Endodermal cell (in vitro differentiated cells): ENCODE data around the gene CSNK1G3. TPM values are rescaled to one million over a fixed set of nuclear protein-coding genes. Genes with fewer than 3 reads are reported as not detected.

ENCODE experiments used
- DNase-seq: peaks from one replicate; pipeline ENCODE4 v3.0.0-alpha.2; 2017
- H3K27ac ChIP-seq: 2 replicates; pipeline ENCODE4 v1.5.1; 2013; ENCODE audit warnings: mild to moderate bottlenecking, low read depth, low read length, moderate library complexity
- H3K27me3 ChIP-seq: 2 replicates; pipeline ENCODE4 v1.6.1; 2013; ENCODE audit warnings: mild to moderate bottlenecking, low read length, moderate library complexity; ENCODE audit not compliant: insufficient read depth, control insufficient read depth, poor library complexity, severe bottlenecking
- H3K36me3 ChIP-seq: 2 replicates; pipeline ENCODE4 v1.7.0; 2013; ENCODE audit warnings: mild to moderate bottlenecking, low read length, moderate library complexity; ENCODE audit not compliant: control insufficient read depth, insufficient read depth
- H3K4me1 ChIP-seq: one replicate; pipeline ENCODE4 v1.7.0; 2013; ENCODE audit warnings: low read length; ENCODE audit not compliant: control insufficient read depth, insufficient read depth
- H3K4me3 ChIP-seq: 2 replicates; pipeline ENCODE4 v1.5.1; 2013; ENCODE audit warnings: mild to moderate bottlenecking, low read length, moderate library complexity
- H3K9ac ChIP-seq: 2 replicates; pipeline ENCODE4 v1.6.1; 2013; ENCODE audit warnings: mild to moderate bottlenecking, low read length, moderate library complexity; ENCODE audit not compliant: poor library complexity, severe bottlenecking; ENCODE audit errors: extremely low read depth
- H3K9me3 ChIP-seq: 2 replicates; pipeline ENCODE4 v1.6.1; 2013; ENCODE audit warnings: mild to moderate bottlenecking, low read length, moderate library complexity; ENCODE audit not compliant: control insufficient read depth
- H3K27ac Mint-ChIP-seq: 2 replicates; pipeline ENCODE4 v1.8.0; 2020; ENCODE audit warnings: mixed read lengths
- H3K27me3 Mint-ChIP-seq: 2 replicates; pipeline ENCODE4 v1.8.0; 2021; ENCODE audit warnings: mild to moderate bottlenecking, mixed read lengths; ENCODE audit not compliant: insufficient read depth
- H3K36me3 Mint-ChIP-seq: 2 replicates; pipeline ENCODE4 v1.8.0; 2020; ENCODE audit warnings: low read depth, mixed read lengths
- H3K4me1 Mint-ChIP-seq: 2 replicates; pipeline ENCODE4 v1.8.0; 2020; ENCODE audit warnings: mixed read lengths
- H3K4me3 Mint-ChIP-seq: 2 replicates; pipeline ENCODE4 v1.8.0; 2020; ENCODE audit warnings: mild to moderate bottlenecking, moderate library complexity, mixed read lengths
- H3K9me3 Mint-ChIP-seq: 2 replicates; pipeline ENCODE4 v1.8.0; 2020; ENCODE audit warnings: mild to moderate bottlenecking, mixed read lengths
- CTCF ChIP-seq: fragments of 200-600 bp; sonication (generic); conservative IDR thresholded peaks from 2 replicates; pipeline ENCODE4 v1.5.0; 2021; ENCODE audit warnings: antibody characterized with exemption, mild to moderate bottlenecking
- WGBS, 2 experiments: methylation state at CpG; one replicate each; pipeline versions ENCODE4 v1.1.5 to v1.1.7; 2013; ENCODE audit warnings: missing lambda C conversion rate in 2 of 2, mixed read lengths in 1 of 2; ENCODE audit not compliant: insufficient coverage in 1 of 2, insufficient read length in 1 of 2; 5-methylcytosine and 5-hydroxymethylcytosine counted together
- total RNA-seq, 2 donors: library from RNA; stranded (reverse); fragmentation: NEBNext Ultra II Directional in 1 of 2; extraction: Animal tissue kit (Norgen Biotek cat#: 25700) in 1 of 2; gene quantifications; 2 replicates in 1 of 2; 3 replicates in 1 of 2; pipeline ENCODE4 v1.2.1, GENCODE V29; 2021

CSNK1G3 gene
- total RNA-seq, 2 donors from 2014 or later = 47.5 to 48.4 TPM

DNA sequence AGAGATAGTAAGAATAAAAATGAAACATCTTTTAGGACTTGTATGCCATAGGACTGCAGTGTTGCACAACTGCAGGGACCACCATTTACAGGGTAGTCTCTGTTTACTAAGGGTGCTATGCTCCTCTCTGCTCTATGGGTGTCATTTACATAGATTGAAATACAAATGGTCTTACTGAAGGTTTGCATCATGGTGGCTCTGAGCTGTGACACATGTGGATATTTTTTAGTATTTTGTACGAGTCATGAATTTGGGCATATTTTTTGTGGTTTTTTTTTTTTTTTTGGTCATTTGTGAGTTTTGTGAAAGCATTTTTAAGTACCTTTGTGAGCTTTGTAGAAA is 47.4 kb downstream of the CSNK1G3 start:
- Histone ChIP-seq H3K4me3 (no peak overlapping the region), H3K9me3 (no peaks in the 10 kb centered on the region), H3K27me3 (no peaks in the 10 kb centered on the region), H3K4me1 (no peaks in the 10 kb centered on the region), H3K9ac (no peak overlapping the region), H3K36me3 (peaks cover 11% of the 10 kb centered on the region), H3K27ac (no peak overlapping the region)
- no peak for DNase-seq
- no peak for TF ChIP-seq CTCF
- Mint-ChIP-seq H3K27me3 (no peaks in the 10 kb centered on the region), H3K4me1 (peaks cover 6% of the 10 kb centered on the region), H3K36me3 (peaks cover 12% of the 10 kb centered on the region), H3K4me3 (no peak overlapping the region), H3K27ac (no peak overlapping the region), H3K9me3 (no peaks in the 10 kb centered on the region)
- 86 to 87% methylated on average over 1 of the region's 1 CpG for WGBS, 2 experiments

DNA sequence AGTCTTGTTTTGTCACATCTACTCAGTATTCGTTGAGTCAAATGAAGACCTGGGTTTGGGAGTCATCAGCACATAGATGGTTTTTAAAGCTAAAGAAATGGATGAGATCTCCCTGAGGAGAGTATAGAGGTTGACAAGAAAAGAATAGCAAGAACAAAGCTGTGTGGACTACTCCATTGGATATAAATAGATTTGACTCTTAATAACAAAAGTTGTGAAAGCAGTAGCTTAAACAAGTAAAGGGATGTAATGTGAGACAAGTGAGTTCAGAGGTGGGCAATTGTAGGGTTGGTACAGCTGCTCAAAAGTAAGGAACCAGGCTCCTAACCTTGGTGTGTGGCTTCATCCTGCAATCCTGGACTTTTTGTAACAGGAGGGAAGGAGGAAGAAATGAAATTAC is 49.3 kb downstream of the CSNK1G3 start:
- no peak for DNase-seq
- no peaks in the 10 kb centered on the region for H3K27me3 Mint-ChIP-seq
- no peak overlapping the region for H3K4me3 ChIP-seq
- no peaks in the 10 kb centered on the region for H3K9me3 Mint-ChIP-seq
- peaks cover 3% of the 10 kb centered on the region for H3K9me3 ChIP-seq
- WGBS, 2 experiments = 89% methylated on average over 1 of the region's 1 CpG; no CpG with 5 or more reads in 1 of the 2 experiments
- no peaks in the 10 kb centered on the region for H3K4me1 ChIP-seq
- H3K4me3 Mint-ChIP-seq = no peak overlapping the region
- peaks cover 19% of the 10 kb centered on the region for H3K36me3 Mint-ChIP-seq
- no peaks in the 10 kb centered on the region for H3K27me3 ChIP-seq
- TF ChIP-seq CTCF = no peak
- peaks cover 11% of the 10 kb centered on the region for H3K36me3 ChIP-seq
- no peak overlapping the region for H3K27ac ChIP-seq
- H3K4me1 Mint-ChIP-seq = peaks cover 3% of the 10 kb centered on the region
- H3K27ac Mint-ChIP-seq = no peak overlapping the region
- H3K9ac ChIP-seq = no peak overlapping the region

- Histone ChIP-seq H3K4me1 (no peaks in the 10 kb centered on the region), H3K27ac (no peak overlapping the region), H3K4me3 (no peak overlapping the region), H3K36me3 (peaks cover 10% of the 10 kb centered on the region), H3K9ac (no peak overlapping the region), H3K27me3 (no peaks in the 10 kb centered on the region), H3K9me3 (no peaks in the 10 kb centered on the region)
- H3K9me3 Mint-ChIP-seq = peaks cover under 1% of the 10 kb centered on the region
- peaks cover 22% of the 10 kb centered on the region for H3K36me3 Mint-ChIP-seq
- no peak overlapping the region for H3K4me3 Mint-ChIP-seq
- DNase-seq = no peak
- no peak overlapping the region for H3K27ac Mint-ChIP-seq
- no peaks in the 10 kb centered on the region for H3K4me1 Mint-ChIP-seq
- H3K27me3 Mint-ChIP-seq = no peaks in the 10 kb centered on the region
- TF ChIP-seq CTCF = no peak
Observed at GRCh38 chr5:123571927-123572326, 60.0 kb downstream of the CSNK1G3 start.
